Spleen (tissue), 11 donors: ENCODE measurements around the gene RBM38. TPM values are rescaled to one million over a fixed set of nuclear protein-coding genes. Genes with fewer than 3 reads are reported as not detected.
"Not testable (repeated sequence)": the region's sequence is repeated elsewhere in the genome, so short reads cannot be mapped to it uniquely, and the experiment has no call there.

Experiments
- DNase-seq: peaks from one replicate; pipeline ENCODE4 v3.0.0-alpha.2; 2020
- H3K27ac ChIP-seq, 8 donors: fragments of 200-600 bp; sonication (generic) in 7 of 8; 1 replicate in 4 of 8; 2 replicates in 4 of 8; pipeline versions ENCODE4 v1.5.0 to v1.8.0; 2016 to 2021; ENCODE audit warnings: inconsistent platforms in 4 of 8, mild to moderate bottlenecking in 4 of 8, moderate library complexity in 1 of 8
- H3K27me3 ChIP-seq, 7 donors: fragments of 200-600 bp; sonication (generic) in 6 of 7; replicated peaks in 1 of 7; 1 replicate in 4 of 7; 2 replicates in 3 of 7; pipeline versions ENCODE4 v1.5.0 to v1.8.0; 2016 to 2021; ENCODE audit warnings: inconsistent platforms in 3 of 7, mild to moderate bottlenecking in 1 of 7
- H3K36me3 ChIP-seq, 6 donors: fragments of 200-600 bp; sonication (generic) in 5 of 6; 1 replicate in 4 of 6; 2 replicates in 2 of 6; pipeline versions ENCODE4 v1.5.0 to v1.8.0; 2016 to 2021; ENCODE audit warnings: inconsistent platforms in 2 of 6
- H3K4me1 ChIP-seq, 6 donors: fragments of 200-600 bp; sonication (generic) in 5 of 6; 1 replicate in 3 of 6; 2 replicates in 3 of 6; pipeline versions ENCODE4 v1.5.0 to v1.8.0; 2016 to 2021; ENCODE audit warnings: inconsistent platforms in 3 of 6
- H3K4me3 ChIP-seq, 8 donors: fragments of 200-600 bp; sonication (generic) in 7 of 8; 1 replicate in 4 of 8; 2 replicates in 4 of 8; pipeline versions ENCODE4 v1.5.0 to v1.8.0; 2016 to 2021; ENCODE audit warnings: inconsistent platforms in 4 of 8, mild to moderate bottlenecking in 4 of 8, moderate library complexity in 2 of 8
- H3K9me3 ChIP-seq, 8 donors: fragments of 200-600 bp; sonication (generic) in 7 of 8; 1 replicate in 4 of 8; 2 replicates in 4 of 8; pipeline versions ENCODE4 v1.5.0 to v1.8.0; 2016 to 2021; ENCODE audit warnings: inconsistent platforms in 4 of 8
- POLR2A ChIP-seq, 3 donors: fragments of 450-650 bp; IDR thresholded peaks; one replicate each; pipeline ENCODE4 v1.5.1; 2017; ENCODE audit warnings: antibody characterized with exemption in 3 of 3, mild to moderate bottlenecking in 1 of 3
- POLR2AphosphoS5 ChIP-seq, 3 donors: sonication (generic); formaldehyde crosslinking; IDR thresholded peaks; one replicate each; pipeline ENCODE4 v1.5.1; 2017; ENCODE audit warnings: antibody characterized with exemption in 3 of 3
- WGBS, 5 donors: extraction: QIAGEN DNeasy Blood & Tissue Kit in 3 of 5; methylation state at CpG; one replicate each; pipeline versions ENCODE4 v1.1.5 to v1.1.7; 2013 to 2018; 5-methylcytosine and 5-hydroxymethylcytosine counted together
- intact Hi-C: fragments of 100-400 bp; cut with DNase I; formaldehyde crosslinking; loops from one replicate; pipeline ENCODE4 v1.15.0; 2023; ENCODE audit warnings: low total_unique reads
- polyA plus RNA-seq, 3 donors: library from polyadenylated mRNA; stranded (reverse); fragments of 200-250 nt; gene quantifications; one replicate each; pipeline ENCODE4 v1.2.1, GENCODE V29; 2013
- total RNA-seq, 7 donors: library from RNA; depleted of rRNA in 3 of 7; stranded (reverse); fragments of >200 nt in 3 of 7; fragmentation: NEBNext Ultra II Directional in 4 of 7; extraction: Animal tissue kit (Norgen Biotek cat#: 25700) in 4 of 7; gene quantifications; one replicate each; pipeline versions ENCODE4 v1.1.0 to v1.2.1, GENCODE V29; 2016 to 2021
- TF ChIP-seq, protein P1 (sequence below), 11 experiments: fragments of 200-600 bp in 7 of 11; fragments of 450-650 bp in 4 of 11; sonication (generic) in 4 of 11; IDR thresholded peaks in 8 of 11; conservative IDR thresholded peaks in 3 of 11; 1 replicate in 7 of 11; 2 replicates in 4 of 11; pipeline versions ENCODE4 v1.4.0 to v1.8.0; 2016 to 2021; ENCODE audit warnings: antibody characterized with exemption in 11 of 11, inconsistent platforms in 4 of 11, mild to moderate bottlenecking in 1 of 11
- donor health status: healthy with polysubstance abuse.
- donor health status: DM: no; HTN: no; CAD: no; lungs with moderate emphysema.
- donor health status: DM: no; HTN: no; CAD: no.
- donor health status: Bipolar disorder and iron deficiency.
- donor health status: healthy.
- donor health status: DM: no; HTN: no; CAD: no.
- donor health status: DM: yes; HTN: yes; CAD: no.

Gene RBM38
- total and polyA plus RNA-seq, 10 donors: 48.6 to 120 (median 65.8) TPM

DNA sequence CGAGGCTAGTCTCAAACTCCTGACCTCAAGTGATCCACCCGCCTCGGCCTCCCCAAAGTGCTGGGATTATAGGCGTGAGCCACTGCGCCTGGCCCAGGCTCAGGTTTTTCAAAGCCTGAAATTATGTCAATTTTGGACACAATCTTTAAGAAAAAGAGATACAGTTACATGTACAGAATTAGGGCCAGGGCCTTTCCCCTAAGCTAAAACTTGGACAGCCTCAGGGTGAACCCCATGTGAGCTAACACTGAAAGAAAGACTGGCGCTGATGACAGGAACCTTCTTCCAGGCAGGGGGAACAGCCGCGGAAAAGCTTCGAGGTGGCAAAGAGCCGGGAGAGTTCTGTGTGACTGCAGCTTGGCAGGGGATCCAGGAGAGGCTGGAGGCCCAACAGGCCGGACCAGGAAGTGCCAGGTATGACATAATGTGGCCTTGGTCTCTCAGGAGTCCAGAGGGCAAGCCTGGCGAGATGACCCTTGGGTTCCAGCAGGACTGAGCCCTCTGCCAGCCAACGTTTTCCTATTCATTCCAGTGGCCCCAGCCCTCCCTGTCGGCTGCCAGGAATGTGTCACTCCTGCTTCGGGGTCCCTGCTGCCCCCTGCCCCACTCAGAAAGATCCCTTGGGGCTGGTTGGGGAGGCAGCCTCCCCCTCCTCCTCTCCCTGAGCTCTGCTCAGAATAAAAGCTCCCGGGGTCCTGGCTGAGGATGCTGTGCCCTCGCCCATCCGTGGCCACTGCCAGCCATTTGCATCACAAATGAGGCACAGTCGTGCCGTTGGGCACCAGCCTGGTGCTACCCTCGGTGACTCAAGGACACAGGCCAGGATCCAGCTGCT is 37.3 kb downstream of the RBM38 start:
- H3K36me3 ChIP-seq: no peaks in the 10 kb centered on the region
- peak overlapping the region in 1 of 8 donors; percentile 89 for H3K27ac ChIP-seq
- H3K4me3 ChIP-seq: no peak overlapping the region
- peak; percentile 79 for DNase-seq
- TF ChIP-seq POLR2AphosphoS5 (IDR thresholded peaks at IDR 0.05): peak in 1 of 3 donors; percentile 7
- TF ChIP-seq POLR2A (IDR thresholded peaks at IDR 0.05): no peak
- H3K9me3 ChIP-seq: no peaks in the 10 kb centered on the region
- intact Hi-C loops: no loop called here
- peaks cover 21 to 90% (median 67%) of the 10 kb centered on the region in 6 donors for H3K4me1 ChIP-seq
- no peaks in the 10 kb centered on the region for H3K27me3 ChIP-seq
- WGBS, 5 donors: 74 to 85% (median 76%) methylated on average over 16 to 21 of the region's 21 CpGs

DNA sequence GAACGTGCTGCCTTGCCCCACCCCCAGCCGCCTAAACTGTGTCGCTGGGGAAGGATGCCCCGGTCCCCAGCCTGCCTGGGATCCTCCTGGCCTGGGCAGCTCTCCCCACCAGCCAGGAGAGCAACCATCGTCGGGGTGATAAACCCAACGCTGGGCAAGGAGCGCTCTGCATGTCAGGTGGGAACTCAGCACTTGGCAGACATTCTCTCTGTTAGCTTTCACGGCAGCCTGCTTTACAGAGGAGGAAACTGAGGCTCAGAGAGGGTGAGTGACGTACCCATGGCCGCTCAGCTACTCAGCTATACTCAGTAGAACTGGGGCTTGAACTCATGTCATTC is 37.9 kb downstream of the RBM38 start:
- no peaks in the 10 kb centered on the region for H3K36me3 ChIP-seq
- intact Hi-C loops: no loop called here

DNA sequence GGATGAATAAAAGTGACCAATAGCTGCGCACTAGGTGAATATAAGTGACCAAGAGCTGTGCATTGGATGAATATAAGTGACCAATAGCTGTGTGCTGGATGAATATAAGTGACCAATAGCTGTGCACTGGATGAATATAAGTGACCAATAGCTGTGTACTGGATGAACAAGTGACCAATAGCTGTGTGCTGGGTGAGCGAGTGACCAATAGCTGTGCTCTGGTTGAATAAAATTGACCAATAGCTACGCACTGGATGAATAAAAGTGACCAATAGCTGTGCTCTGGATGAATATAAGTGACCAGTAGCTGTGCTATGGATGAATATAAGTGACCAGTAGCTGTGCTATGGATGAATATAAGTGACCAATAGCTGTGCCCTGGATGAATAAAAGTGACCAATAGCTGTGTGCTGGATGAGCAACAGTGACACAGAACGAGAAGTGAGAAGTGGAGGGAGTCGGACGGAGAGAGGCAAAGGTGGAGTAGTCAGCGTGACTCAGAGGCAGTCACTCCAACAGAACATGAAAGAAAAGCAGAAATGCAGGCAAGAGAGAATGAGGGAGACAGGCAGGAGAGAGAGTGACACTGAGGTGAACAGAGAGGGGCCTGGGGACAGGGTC is 38.5 kb downstream of the RBM38 start:
- Histone ChIP-seq H3K27me3 (no peaks in the 10 kb centered on the region), H3K27ac (peak overlapping the region in 5 of 8 donors; percentile 28 to 90 (median 84)), H3K9me3 (no peaks in the 10 kb centered on the region), H3K4me3 (no peak overlapping the region), H3K4me1 (peaks cover 31 to 90% (median 77%) of the 10 kb centered on the region in 6 donors), H3K36me3 (no peaks in the 10 kb centered on the region)
- TF ChIP-seq POLR2A (IDR thresholded peaks at IDR 0.05): no peak
- TF ChIP-seq, protein P1, sequence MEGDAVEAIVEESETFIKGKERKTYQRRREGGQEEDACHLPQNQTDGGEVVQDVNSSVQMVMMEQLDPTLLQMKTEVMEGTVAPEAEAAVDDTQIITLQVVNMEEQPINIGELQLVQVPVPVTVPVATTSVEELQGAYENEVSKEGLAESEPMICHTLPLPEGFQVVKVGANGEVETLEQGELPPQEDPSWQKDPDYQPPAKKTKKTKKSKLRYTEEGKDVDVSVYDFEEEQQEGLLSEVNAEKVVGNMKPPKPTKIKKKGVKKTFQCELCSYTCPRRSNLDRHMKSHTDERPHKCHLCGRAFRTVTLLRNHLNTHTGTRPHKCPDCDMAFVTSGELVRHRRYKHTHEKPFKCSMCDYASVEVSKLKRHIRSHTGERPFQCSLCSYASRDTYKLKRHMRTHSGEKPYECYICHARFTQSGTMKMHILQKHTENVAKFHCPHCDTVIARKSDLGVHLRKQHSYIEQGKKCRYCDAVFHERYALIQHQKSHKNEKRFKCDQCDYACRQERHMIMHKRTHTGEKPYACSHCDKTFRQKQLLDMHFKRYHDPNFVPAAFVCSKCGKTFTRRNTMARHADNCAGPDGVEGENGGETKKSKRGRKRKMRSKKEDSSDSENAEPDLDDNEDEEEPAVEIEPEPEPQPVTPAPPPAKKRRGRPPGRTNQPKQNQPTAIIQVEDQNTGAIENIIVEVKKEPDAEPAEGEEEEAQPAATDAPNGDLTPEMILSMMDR (IDR thresholded peaks at IDR 0.05 in 8 of 11, conservative IDR thresholded peaks at IDR 0.05 in 3 of 11): no peak
- TF ChIP-seq POLR2AphosphoS5 (IDR thresholded peaks at IDR 0.05): peak in 1 of 3 donors; percentile 35
- 57 to 75% (median 66%) methylated on average over 7 of the region's 7 CpGs for WGBS, 5 donors
- DNase-seq: peak; percentile 71
- intact Hi-C loops: no loop called here

More for the DNA sequence above, 37.9 kb downstream of the RBM38 start:
- DNase-seq: no peak
- no peaks in the 10 kb centered on the region for H3K27me3 ChIP-seq
- peak overlapping the region in 3 of 8 donors; percentile 84 to 90 (median 89) for H3K27ac ChIP-seq
- WGBS, 5 donors: 83 to 88% (median 85%) methylated on average over 10 to 11 of the region's 11 CpGs
- H3K9me3 ChIP-seq: no peaks in the 10 kb centered on the region
- H3K4me1 ChIP-seq: peaks cover 27 to 90% (median 72%) of the 10 kb centered on the region in 6 donors
- no peak for TF ChIP-seq POLR2AphosphoS5 (IDR thresholded peaks at IDR 0.05)
- TF ChIP-seq, protein P1 (IDR thresholded peaks at IDR 0.05 in 8 of 11, conservative IDR thresholded peaks at IDR 0.05 in 3 of 11): no peak
- TF ChIP-seq POLR2A (IDR thresholded peaks at IDR 0.05): no peak
- H3K4me3 ChIP-seq: no peak overlapping the region

DNA sequence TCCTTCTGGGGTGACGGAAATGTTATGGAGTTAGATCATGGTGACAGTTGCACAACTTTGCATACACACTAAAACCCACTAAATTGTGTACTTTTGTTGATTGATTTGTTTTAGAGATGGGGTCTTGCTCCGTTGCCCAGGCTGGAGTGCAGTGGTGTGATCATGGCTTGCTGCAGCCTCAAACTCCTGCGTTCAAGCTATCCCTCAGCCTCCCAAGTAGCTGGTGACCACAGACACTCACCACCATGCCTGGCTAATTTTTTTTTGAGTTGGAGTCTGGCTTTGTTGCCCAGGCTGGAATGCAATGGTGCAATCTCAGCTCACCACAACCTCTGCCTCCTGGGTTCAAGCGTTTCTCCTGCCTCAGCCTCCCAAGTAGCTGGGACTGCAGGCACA is 39.0 kb downstream of the RBM38 start:
- Histone ChIP-seq H3K27ac (peak overlapping the region in 5 of 8 donors; percentile 28 to 90 (median 84)), H3K4me1 (peaks cover 36 to 90% (median 78%) of the 10 kb centered on the region in 6 donors)
- H3K27me3 ChIP-seq, H3K36me3 ChIP-seq, intact Hi-C loops, DNase-seq, H3K9me3 ChIP-seq, H3K4me3 ChIP-seq: not testable (repeated sequence)
- WGBS, 5 donors: 70 to 87% (median 73%) methylated on average over 4 of the region's 4 CpGs

DNA sequence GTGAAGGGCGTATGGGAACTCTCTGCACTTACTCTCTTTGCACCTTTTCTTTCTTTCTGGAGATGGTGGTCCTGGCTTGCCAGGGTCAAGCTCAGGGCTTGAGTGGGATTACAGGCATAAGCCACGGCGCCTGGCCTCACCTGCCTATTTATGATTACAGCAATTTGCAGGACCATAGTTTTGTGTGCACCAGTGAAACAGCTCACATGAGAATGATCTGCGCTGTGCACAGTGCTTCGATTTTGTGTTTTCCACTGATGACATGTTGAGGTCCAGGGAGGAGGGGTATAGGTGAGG is 40.3 kb downstream of the RBM38 start:
- Histone ChIP-seq H3K27ac (peak overlapping the region in 6 of 8 donors; percentile 5 to 90 (median 82)), H3K36me3 (no peaks in the 10 kb centered on the region), H3K9me3 (no peaks in the 10 kb centered on the region), H3K4me3 (no peak overlapping the region), H3K27me3 (no peaks in the 10 kb centered on the region), H3K4me1 (peaks cover 39 to 90% (median 77%) of the 10 kb centered on the region in 6 donors)
- TF ChIP-seq, protein P1 (IDR thresholded peaks at IDR 0.05 in 8 of 11, conservative IDR thresholded peaks at IDR 0.05 in 3 of 11): no peak
- TF ChIP-seq POLR2A (IDR thresholded peaks at IDR 0.05): no peak
- no peak for TF ChIP-seq POLR2AphosphoS5 (IDR thresholded peaks at IDR 0.05)
- DNase-seq: peak; percentile 73
- intact Hi-C loops: no loop called here
- WGBS, 5 donors: 65 to 90% (median 73%) methylated on average over 5 of the region's 5 CpGs
